ENCODE results near the gene REPIN1.

DNA sequence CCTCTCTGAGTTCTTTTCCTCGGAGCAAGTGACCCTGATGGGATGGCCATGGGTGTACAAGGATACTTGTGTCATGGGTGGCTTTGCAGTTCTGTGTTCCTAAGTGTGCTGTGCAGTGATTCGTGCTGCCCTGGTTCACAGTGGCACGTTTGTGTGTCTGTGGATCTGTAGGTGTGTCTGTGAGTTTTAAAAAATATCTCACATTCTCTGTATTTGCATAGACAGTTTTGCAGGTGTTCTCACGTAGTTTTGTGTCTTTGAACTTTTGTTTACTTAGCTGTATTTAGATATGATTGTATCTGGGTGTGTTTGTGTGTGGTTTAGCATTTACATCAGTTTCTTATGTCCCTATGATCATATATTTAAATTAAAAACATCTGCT, 14.2 kb downstream of the REPIN1 start:
- TF ChIP-seq, protein P1, sequence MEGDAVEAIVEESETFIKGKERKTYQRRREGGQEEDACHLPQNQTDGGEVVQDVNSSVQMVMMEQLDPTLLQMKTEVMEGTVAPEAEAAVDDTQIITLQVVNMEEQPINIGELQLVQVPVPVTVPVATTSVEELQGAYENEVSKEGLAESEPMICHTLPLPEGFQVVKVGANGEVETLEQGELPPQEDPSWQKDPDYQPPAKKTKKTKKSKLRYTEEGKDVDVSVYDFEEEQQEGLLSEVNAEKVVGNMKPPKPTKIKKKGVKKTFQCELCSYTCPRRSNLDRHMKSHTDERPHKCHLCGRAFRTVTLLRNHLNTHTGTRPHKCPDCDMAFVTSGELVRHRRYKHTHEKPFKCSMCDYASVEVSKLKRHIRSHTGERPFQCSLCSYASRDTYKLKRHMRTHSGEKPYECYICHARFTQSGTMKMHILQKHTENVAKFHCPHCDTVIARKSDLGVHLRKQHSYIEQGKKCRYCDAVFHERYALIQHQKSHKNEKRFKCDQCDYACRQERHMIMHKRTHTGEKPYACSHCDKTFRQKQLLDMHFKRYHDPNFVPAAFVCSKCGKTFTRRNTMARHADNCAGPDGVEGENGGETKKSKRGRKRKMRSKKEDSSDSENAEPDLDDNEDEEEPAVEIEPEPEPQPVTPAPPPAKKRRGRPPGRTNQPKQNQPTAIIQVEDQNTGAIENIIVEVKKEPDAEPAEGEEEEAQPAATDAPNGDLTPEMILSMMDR (IDR thresholded peaks at IDR 0.05; ENCODE audit: low read length), result no peak
- TF ChIP-seq EZH2 (optimal IDR thresholded peaks at IDR 0.05; ENCODE audit: low read depth, low read length), result no peak

All from MM.1S (cell line).